ENCODE measurements around the gene TMEM156. TPM values are rescaled to one million over a fixed set of nuclear protein-coding genes. Genes with fewer than 3 reads are reported as not detected.
"Not testable (repeated sequence)": the region's sequence is repeated elsewhere in the genome, so short reads cannot be mapped to it uniquely, and the experiment has no call there.

The TMEM156 gene
- total RNA-seq, 1 donor from 2014 or later = 22.3 TPM

GRCh38 chr4:38964942-38965775, 67.0 kb downstream of the TMEM156 start:
- intact Hi-C loops (cut with micrococcal nuclease) = no loop called here

- intact Hi-C loops (cut with micrococcal nuclease) = not testable (repeated sequence)
Measured at GRCh38 chr4:38959248-38959647, 73.0 kb downstream of the TMEM156 start.

GRCh38 chr4:38958453-38959190, 73.6 kb downstream of the TMEM156 start:
- intact Hi-C loops (cut with micrococcal nuclease) = loop anchor here (1.0 kb wide), 1 partner anchor 9 kb away; no protein-coding TSS in a partner anchor

- intact Hi-C loops (cut with micrococcal nuclease) = loop anchor here (1.0 kb wide), 1 partner anchor 9 kb away; no protein-coding TSS in a partner anchor
Measured at GRCh38 chr4:38957893-38958292, 74.3 kb downstream of the TMEM156 start.

GRCh38 chr4:38957261-38957815, 74.9 kb downstream of the TMEM156 start:
- intact Hi-C loops (cut with micrococcal nuclease) = no loop called here

GRCh38 chr4:38955957-38956356, 76.3 kb downstream of the TMEM156 start:
- intact Hi-C loops (cut with micrococcal nuclease) = no loop called here

- intact Hi-C loops (cut with micrococcal nuclease) = loop anchor here (5.0 kb wide), 1 partner anchor 88 kb away; no protein-coding TSS in a partner anchor
Measured at GRCh38 chr4:38954727-38955126, 77.5 kb downstream of the TMEM156 start.

GRCh38 chr4:38952017-38952416, 80.2 kb downstream of the TMEM156 start:
- intact Hi-C loops (cut with micrococcal nuclease) = loop anchor here (5.0 kb wide), 1 partner anchor 90 kb away; no protein-coding TSS in a partner anchor

- intact Hi-C loops (cut with micrococcal nuclease) = loop anchor here (5.0 kb wide), 1 partner anchor 91 kb away; no protein-coding TSS in a partner anchor
Measured at GRCh38 chr4:38951598-38951997, 80.6 kb downstream of the TMEM156 start.

GRCh38 chr4:38950734-38951133, 81.5 kb downstream of the TMEM156 start:
- intact Hi-C loops (cut with micrococcal nuclease) = loop anchor here (5.0 kb wide), 1 partner anchor 92 kb away; no protein-coding TSS in a partner anchor

GRCh38 chr4:38950159-38950558, 82.0 kb downstream of the TMEM156 start:
- intact Hi-C loops (cut with micrococcal nuclease) = loop anchor here (5.0 kb wide), 1 partner anchor 92 kb away; no protein-coding TSS in a partner anchor

- intact Hi-C loops (cut with micrococcal nuclease) = loop anchor here (1.0 to 5.0 kb wide), 3 partner anchors 9 to 93 kb away; no protein-coding TSS in a partner anchor
Measured at GRCh38 chr4:38949411-38950051, 82.7 kb downstream of the TMEM156 start.

GRCh38 chr4:38948551-38948950, 83.7 kb downstream of the TMEM156 start:
- intact Hi-C loops (cut with micrococcal nuclease) = loop anchor here (5.0 kb wide), 1 partner anchor 39 kb away; no protein-coding TSS in a partner anchor

GRCh38 chr4:38946919-38947318, 85.3 kb downstream of the TMEM156 start:
- intact Hi-C loops (cut with micrococcal nuclease) = loop anchor here (5.0 kb wide), 1 partner anchor 40 kb away; no protein-coding TSS in a partner anchor

- intact Hi-C loops (cut with micrococcal nuclease) = no loop called here
Measured at GRCh38 chr4:38944440-38944839, 87.8 kb downstream of the TMEM156 start.

GRCh38 chr4:38943343-38943742, 88.9 kb downstream of the TMEM156 start:
- intact Hi-C loops (cut with micrococcal nuclease) = no loop called here

- intact Hi-C loops (cut with micrococcal nuclease) = not testable (repeated sequence)
Measured at GRCh38 chr4:38941906-38942305, 90.3 kb downstream of the TMEM156 start.

GRCh38 chr4:38940476-38940875, 91.7 kb downstream of the TMEM156 start:
- intact Hi-C loops (cut with micrococcal nuclease) = no loop called here

GRCh38 chr4:38939165-38939564, 93.0 kb downstream of the TMEM156 start:
- intact Hi-C loops (cut with micrococcal nuclease) = no loop called here

GRCh38 chr4:38935391-38936073, 96.7 kb downstream of the TMEM156 start:
- intact Hi-C loops (cut with micrococcal nuclease) = no loop called here
